ENCODE measurements around the gene PCBP3.
"Not testable (repeated sequence)": the region's sequence is repeated elsewhere in the genome, so short reads cannot be mapped to it uniquely, and the experiment has no call there.

Gene PCBP3

GRCh38 chr21:45888386-45889009 is 245.0 kb downstream of the PCBP3 start:
- H3K4me3 ChIP-seq (ENCODE audit: low read length), result no peak overlapping the region
- no peak for DNase-seq (ENCODE audit: low read depth, low spot score)

GRCh38 chr21:45889256-45889655 is 245.7 kb downstream of the PCBP3 start:
- H3K4me3 ChIP-seq (ENCODE audit: low read length), result no peak overlapping the region
- DNase-seq (ENCODE audit: low read depth, low spot score), result peak; percentile 33

GRCh38 chr21:45889961-45890360 is 246.4 kb downstream of the PCBP3 start:
- H3K4me3 ChIP-seq (ENCODE audit: low read length), result no peak overlapping the region
- no peak for DNase-seq (ENCODE audit: low read depth, low spot score)

- DNase-seq (ENCODE audit: low read depth, low spot score), result no peak
- H3K4me3 ChIP-seq (ENCODE audit: low read length), result peak overlapping the region; percentile 34
Observed at GRCh38 chr21:45891388-45892155, 248.0 kb downstream of the PCBP3 start.

GRCh38 chr21:45892156-45892915 is 248.8 kb downstream of the PCBP3 start:
- no peak for DNase-seq (ENCODE audit: low read depth, low spot score)
- peak overlapping the region; percentile 34 for H3K4me3 ChIP-seq (ENCODE audit: low read length)

GRCh38 chr21:45892916-45893739 is 249.6 kb downstream of the PCBP3 start:
- H3K4me3 ChIP-seq (ENCODE audit: low read length), result no peak overlapping the region
- DNase-seq (ENCODE audit: low read depth, low spot score), result no peak

GRCh38 chr21:45893740-45894449 is 250.4 kb downstream of the PCBP3 start:
- DNase-seq (ENCODE audit: low read depth, low spot score), result no peak
- no peak overlapping the region for H3K4me3 ChIP-seq (ENCODE audit: low read length)

GRCh38 chr21:45894450-45894825 is 250.9 kb downstream of the PCBP3 start:
- DNase-seq (ENCODE audit: low read depth, low spot score), result no peak
- H3K4me3 ChIP-seq (ENCODE audit: low read length), result no peak overlapping the region

GRCh38 chr21:45894906-45895777 is 251.6 kb downstream of the PCBP3 start:
- DNase-seq (ENCODE audit: low read depth, low spot score), result no peak
- H3K4me3 ChIP-seq (ENCODE audit: low read length), result no peak overlapping the region

- H3K4me3 ChIP-seq (ENCODE audit: low read length), result no peak overlapping the region
- DNase-seq (ENCODE audit: low read depth, low spot score), result no peak
Observed at GRCh38 chr21:45895778-45896370, 252.3 kb downstream of the PCBP3 start.

- not testable (repeated sequence) for DNase-seq (ENCODE audit: low read depth, low spot score); H3K4me3 ChIP-seq (ENCODE audit: low read length)
Observed at GRCh38 chr21:45896431-45896830, 252.9 kb downstream of the PCBP3 start.

GRCh38 chr21:45897191-45898027 is 253.9 kb downstream of the PCBP3 start:
- DNase-seq (ENCODE audit: low read depth, low spot score), result no peak

GRCh38 chr21:45898028-45898350 is 254.5 kb downstream of the PCBP3 start:
- no peak for DNase-seq (ENCODE audit: low read depth, low spot score)
- H3K4me3 ChIP-seq (ENCODE audit: low read length), result no peak overlapping the region

More at GRCh38 chr21:45897191-45898027, 253.9 kb downstream of the PCBP3 start:
- no peak overlapping the region for H3K4me3 ChIP-seq (ENCODE audit: low read length)

- DNase-seq (ENCODE audit: low read depth, low spot score), result no peak
- H3K4me3 ChIP-seq (ENCODE audit: low read length), result no peak overlapping the region
Observed at GRCh38 chr21:45898781-45899180, 255.3 kb downstream of the PCBP3 start.

GRCh38 chr21:45899317-45900033 is 255.9 kb downstream of the PCBP3 start:
- DNase-seq (ENCODE audit: low read depth, low spot score), result no peak
- no peak overlapping the region for H3K4me3 ChIP-seq (ENCODE audit: low read length)

Data from Jurkat, Clone E6-1 (cell line).